Choroid plexus epithelial cell (primary cell): ENCODE results near the gene UBE3C.
"Not testable (repeated sequence)": the region's sequence is repeated elsewhere in the genome, so short reads cannot be mapped to it uniquely, and the experiment has no call there.

Experiments used
- DNase-seq: peaks from one replicate; pipeline ENCODE4 v3.0.0-alpha.2; 2010; ENCODE audit warnings: low read depth
- H3K4me3 ChIP-seq: 2 replicates; pipeline ENCODE4 v1.5.1; 2011; ENCODE audit warnings: low read depth, mild to moderate bottlenecking, control low read depth, low read length, moderate library complexity
- CTCF ChIP-seq: conservative IDR thresholded peaks from 2 replicates; pipeline ENCODE4 v1.5.1; 2011; ENCODE audit warnings: low read depth, mild to moderate bottlenecking, control low read depth, inconsistent platforms, low read length, moderate library complexity

UBE3C gene

GRCh38 chr7:157155959-157156358, 17.2 kb downstream of the UBE3C start:
- no peak overlapping the region for H3K4me3 ChIP-seq
- no peak for TF ChIP-seq CTCF
- no peak for DNase-seq

GRCh38 chr7:157158400-157158799, 19.7 kb downstream of the UBE3C start:
- no peak overlapping the region for H3K4me3 ChIP-seq
- no peak for DNase-seq
- TF ChIP-seq CTCF, result no peak

GRCh38 chr7:157159537-157159936, 20.8 kb downstream of the UBE3C start:
- not testable (repeated sequence) for DNase-seq, H3K4me3 ChIP-seq

- no peak for TF ChIP-seq CTCF
- no peak for DNase-seq
- no peak overlapping the region for H3K4me3 ChIP-seq
Measured at GRCh38 chr7:157160433-157160832, 21.7 kb downstream of the UBE3C start.

- DNase-seq, result no peak
- TF ChIP-seq CTCF, result no peak
- H3K4me3 ChIP-seq, result no peak overlapping the region
Measured at GRCh38 chr7:157165987-157166386, 27.3 kb downstream of the UBE3C start.

GRCh38 chr7:157168571-157168970, 29.8 kb downstream of the UBE3C start:
- no peak for DNase-seq
- no peak for TF ChIP-seq CTCF
- no peak overlapping the region for H3K4me3 ChIP-seq

GRCh38 chr7:157176771-157177170, 38.0 kb downstream of the UBE3C start:
- TF ChIP-seq CTCF, result no peak
- DNase-seq, result peak; percentile 63
- no peak overlapping the region for H3K4me3 ChIP-seq
